ENCODE results near the gene SFXN3.

The SFXN3 gene

DNA sequence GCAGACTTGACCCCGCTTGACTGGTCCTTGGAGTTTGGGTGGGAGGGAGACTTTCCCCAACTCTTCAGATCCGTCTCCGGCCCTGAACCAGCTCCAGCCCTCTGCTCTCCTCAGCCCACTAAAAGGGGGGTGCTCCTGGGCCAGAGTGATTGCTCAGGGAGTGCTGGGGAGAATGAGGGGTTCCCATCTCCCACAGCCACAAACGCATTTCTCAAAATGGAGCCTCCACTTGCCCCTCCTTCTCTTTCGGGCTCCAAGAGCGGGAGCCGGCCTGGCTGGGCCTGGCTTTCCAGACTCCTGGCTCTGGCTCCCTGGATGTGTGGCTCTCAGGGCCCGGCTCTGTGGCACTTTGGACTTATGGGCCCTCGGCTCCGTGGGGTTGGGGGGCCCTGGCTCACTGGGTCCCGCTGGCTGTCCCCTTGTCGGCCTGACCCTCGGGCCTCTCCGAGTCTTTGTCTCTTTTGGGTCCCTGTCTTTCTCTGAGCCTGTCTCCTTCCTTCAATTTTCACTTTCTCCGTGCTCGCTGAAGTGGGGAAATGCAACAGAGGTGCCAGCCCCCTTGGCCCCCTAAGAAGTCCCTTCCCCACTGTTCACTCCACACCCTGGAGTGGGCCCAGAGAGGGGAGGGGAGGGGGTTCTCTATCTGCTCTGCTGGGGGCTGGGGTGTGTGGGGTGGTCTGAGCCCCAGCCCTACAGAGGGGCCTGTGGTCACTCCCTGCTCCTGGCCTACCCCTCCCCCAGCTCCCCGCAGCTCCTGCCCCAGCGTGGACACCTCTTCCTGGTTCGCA is 30.7 kb upstream of the SFXN3 start:
- peak; percentile 59 for DNase-seq (ENCODE audit: low spot score)

DNA sequence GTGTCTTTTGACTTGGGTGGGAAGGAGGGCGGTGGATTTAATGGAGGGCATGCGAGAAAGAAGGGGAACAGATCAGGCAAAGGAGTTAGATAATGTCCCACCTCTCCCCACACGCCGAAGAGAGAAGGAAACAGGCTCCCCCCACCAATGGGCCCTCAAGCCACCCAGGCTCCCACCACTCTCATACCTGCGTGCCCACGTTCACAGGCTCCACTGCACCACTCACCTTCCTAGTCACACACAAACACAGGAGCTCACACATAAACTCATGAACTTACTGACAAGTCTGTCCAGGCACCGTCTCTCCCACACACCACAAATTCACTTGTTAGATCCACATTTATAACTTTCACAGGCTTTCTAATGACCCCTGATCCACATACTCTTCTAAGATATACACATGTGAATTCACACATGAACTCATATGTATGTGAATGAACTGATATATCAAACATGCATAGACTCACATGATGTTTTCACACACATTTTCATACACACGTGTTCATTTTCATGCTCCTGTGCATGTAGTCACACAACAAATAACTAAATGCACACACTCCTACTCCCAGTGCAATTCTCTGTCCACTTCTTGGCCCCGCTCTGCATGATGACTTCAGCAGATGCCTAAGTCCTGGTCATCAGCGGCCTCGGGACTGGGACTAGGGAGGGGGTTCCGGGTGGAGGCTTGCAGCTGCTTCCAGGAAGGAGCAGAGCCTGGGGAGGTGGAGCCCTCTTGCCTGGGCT is 29.9 kb upstream of the SFXN3 start:
- peak; percentile 96 for DNase-seq (ENCODE audit: low spot score)

DNA sequence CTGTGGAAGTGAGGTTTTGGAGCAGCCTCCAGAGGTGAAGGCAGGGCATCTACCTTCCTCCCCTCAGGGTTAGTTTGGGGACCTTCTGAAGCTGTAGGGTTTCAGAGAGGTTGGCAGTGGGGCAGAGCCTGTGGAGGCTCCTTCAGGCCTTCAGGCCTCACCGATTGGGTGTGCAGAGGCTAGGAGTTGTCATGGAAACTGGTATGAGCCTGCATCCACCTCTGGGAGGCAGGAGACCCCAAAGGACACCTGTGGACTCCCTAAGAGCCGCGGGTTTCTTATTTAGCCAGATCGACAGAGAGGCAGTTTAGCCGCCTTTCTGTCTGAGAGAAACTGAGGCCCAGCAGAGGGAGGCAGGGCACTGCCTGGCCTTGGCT is 29.4 kb upstream of the SFXN3 start:
- DNase-seq (ENCODE audit: low spot score): no peak

DNA sequence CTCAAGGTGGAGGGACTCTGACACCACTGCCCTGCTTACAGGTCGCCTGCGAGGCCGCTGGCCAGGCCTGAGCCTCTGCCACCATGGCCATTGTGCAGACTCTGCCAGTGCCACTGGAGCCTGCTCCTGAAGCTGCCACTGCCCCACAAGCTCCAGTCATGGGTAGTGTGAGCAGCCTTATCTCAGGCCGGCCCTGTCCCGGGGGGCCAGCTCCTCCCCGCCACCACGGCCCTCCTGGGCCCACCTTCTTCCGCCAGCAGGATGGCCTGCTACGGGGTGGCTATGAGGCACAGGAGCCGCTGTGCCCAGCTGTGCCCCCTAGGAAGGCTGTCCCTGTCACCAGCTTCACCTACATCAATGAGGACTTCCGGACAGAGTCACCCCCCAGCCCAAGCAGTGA is 28.6 kb upstream of the SFXN3 start:
- no peak for DNase-seq (ENCODE audit: low spot score)

DNA sequence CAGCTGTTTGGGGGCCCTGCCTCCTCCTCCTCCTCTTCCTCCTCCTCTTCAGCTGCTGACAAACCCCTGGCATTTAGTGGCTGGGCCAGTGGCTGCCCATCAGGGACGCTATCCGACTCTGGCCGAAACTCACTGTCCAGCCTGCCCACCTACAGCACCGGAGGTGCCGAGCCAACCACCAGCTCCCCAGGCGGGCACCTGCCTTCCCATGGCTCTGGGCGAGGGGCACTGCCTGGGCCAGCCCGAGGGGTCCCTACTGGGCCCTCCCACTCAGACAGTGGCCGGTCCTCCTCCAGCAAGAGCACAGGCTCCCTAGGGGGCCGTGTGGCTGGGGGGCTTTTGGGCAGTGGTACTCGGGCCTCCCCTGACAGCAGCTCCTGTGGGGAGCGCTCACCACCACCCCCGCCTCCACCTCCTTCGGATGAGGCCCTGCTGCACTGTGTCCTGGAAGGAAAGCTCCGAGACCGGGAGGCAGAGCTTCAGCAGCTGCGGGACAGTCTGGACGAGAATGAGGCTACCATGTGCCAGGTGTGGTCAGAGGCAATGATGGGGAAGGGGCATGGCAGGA is 27.3 kb upstream of the SFXN3 start:
- DNase-seq (ENCODE audit: low spot score): no peak

DNA sequence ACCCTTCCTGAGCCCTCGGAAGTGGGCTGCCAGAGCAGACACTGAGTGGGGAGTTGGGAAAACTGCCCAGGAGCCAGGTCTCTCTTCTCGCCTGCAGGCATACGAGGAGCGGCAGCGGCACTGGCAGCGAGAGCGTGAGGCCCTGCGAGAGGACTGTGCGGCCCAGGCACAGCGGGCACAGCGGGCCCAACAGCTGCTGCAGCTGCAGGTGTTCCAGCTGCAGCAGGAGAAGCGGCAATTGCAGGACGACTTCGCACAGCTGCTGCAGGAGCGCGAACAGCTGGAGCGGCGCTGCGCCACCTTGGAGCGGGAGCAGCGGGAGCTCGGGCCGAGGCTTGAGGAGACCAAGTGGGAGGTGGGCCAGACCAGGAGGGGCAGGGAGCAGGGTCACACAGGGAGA is 25.7 kb upstream of the SFXN3 start:
- no peak for DNase-seq (ENCODE audit: low spot score)

DNA sequence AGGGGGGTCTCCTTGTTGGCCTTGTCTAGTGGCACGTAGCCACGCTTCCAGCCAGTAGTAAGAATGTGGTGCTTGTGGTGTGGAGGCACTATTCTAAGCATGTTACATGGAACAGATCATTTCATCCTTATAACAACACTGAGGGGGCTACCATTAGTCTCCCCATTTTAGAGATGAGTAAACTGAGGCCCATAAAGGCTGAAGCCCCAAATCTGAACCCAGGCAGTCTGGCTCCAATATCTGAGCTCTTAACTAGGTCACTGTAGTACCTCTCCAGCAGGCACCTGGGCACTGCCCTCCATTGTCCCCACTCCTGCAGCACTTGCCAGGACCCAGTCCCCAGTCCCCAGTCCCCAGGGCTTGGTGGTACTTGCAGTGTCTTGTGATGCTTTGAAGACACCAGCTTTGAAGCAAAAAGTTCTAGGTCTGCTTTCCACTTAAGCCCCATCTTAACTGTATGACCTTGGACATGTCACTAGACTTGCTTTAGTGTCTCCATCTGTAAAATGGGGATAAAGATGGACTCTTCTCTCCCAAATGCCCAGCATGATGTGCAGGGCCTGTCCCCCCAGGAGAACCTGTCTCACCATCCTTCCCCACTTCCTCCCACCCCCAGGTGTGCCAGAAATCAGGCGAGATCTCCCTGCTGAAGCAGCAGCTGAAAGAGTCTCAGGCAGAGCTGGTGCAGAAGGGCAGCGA is 25.0 kb upstream of the SFXN3 start:
- no peak for DNase-seq (ENCODE audit: low spot score)

DNA sequence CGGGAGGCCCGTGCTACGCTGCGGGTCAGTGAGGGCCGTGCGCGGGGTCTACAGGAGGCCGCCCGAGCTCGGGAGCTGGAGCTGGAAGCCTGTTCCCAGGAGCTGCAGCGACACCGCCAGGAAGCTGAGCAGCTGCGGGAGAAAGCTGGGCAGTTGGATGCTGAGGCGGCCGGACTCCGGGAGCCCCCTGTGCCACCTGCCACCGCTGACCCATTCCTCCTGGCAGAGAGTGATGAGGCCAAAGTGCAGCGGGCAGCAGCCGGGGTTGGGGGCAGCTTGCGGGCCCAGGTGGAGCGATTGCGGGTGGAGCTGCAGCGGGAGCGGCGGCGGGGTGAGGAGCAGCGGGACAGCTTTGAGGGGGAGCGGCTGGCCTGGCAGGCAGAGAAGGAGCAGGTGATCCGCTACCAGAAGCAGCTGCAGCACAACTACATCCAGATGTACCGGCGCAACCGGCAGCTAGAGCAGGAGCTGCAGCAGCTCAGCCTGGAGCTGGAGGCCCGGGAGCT is 24.4 kb upstream of the SFXN3 start:
- DNase-seq (ENCODE audit: low spot score): no peak

DNA sequence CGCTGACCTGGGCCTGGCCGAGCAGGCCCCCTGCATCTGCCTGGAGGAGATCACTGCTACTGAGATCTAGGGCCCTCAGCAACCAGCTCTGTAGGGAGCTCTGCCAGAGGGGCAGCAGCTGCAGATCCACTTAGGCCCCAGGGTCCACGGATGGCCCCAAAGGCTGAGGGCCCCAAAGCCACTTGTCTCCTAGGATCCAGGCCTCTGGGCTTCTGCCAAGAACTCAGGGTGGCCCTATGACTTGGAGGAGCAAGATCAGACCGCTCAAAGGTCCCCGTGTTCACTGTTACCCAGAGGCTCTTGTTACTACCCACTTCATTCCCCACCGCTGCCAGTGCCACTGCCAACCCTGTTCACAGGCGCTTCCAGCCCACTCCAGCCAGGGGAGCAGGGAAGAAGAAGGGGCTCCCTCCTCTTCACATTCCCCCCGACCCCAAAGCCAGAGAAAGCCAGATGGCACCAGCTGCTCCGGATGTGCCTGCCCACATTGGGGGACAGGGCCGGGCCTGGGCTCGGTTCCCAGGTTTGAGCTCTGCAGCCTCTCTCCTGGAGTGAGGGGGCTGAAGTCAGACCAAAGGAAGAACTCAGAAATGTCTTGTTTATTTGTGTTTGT is 23.8 kb upstream of the SFXN3 start:
- no peak for DNase-seq (ENCODE audit: low spot score)

DNA sequence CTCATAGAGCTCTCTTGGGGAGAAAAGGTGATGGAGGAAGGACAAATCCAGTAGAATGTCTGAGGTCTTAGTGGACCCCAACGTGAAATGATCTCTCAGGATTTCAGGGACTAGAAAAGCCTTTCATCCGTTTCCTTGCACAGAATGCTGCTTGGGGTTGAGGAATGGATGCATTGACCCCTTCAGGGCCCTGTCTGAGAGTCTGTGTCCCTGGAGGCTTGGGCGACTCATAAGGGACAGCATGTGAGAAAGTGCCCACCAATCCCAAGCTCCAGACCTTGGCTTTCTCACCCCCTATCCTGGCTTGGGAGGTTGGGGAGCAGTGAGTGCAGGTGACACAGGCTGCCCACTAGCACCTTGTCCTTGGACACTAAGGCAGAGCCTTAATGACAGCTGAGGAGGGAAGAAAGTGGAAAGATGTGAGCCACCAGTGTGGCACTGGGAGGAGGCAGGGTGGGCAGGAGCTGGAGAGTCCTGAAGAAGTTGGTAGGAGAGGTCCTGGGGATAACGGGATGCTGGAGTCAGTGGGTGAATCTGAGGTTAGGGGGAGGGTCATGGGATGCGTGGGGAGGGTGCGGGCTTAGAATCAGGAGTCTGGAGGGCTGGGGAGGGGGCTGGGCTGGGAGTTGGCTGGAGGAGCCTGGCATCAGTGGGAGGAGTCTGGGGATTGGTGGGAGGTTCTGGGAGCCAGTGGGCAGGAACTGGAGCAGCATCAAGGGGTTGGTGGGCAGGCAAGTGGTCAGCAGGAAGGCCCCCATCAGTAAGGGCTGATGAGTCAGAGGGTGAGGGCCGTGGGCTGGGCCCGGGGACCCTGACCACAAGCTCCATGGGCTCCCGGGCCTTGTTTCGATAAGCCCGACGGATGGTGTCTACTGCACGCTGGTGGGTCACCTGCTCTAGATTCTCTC is 22.9 kb upstream of the SFXN3 start:
- DNase-seq (ENCODE audit: low spot score): no peak

DNA sequence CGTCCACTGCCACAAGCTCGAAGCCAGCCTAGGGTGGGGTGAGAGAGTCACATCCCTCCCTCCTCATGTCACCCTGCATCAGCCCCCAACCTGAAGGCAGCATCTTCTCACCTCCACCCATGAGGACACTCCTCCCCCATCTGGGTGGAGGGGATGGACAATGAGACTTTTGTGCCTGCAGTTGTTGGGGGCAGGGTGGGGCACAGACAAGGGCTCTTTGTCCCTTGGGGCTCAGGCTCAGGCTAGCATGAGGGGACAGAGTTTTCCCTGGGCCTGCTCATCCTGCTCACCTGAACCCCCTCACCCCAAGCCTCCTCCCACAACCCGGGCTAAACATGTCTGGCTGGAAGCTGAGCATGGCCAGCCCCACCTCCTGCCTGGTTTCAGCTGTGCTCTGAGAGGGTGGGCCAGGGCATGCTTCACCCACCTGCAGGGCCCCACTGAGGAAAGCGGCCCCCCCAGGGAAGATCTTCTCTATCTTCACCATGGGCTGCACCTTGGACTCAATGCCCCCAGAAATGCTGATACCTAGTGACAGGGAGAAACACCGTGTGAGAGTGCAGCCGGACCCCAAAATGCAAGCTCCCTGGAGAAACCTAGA is 22.1 kb upstream of the SFXN3 start:
- no peak for DNase-seq (ENCODE audit: low spot score)

DNA sequence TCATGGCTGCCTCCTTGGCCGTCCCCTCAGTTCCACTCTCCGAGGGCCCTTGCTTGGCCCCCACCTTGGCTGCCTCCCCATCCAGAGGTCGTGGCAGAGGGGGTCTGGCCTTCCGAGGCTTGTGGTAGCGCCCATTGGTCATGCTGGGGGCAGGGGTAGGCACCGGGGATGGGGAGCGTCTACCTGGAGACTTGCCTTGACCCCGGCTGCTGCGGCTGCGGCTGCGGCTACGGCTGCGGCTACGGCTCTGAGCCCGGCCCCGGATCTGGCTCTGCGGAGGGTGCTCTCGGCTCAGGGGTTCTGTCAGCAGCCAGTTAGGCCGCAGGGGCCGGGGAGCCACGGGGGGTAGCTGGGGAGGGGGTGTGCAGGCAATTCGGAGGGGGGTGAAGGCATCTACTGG is 20.7 kb upstream of the SFXN3 start:
- DNase-seq (ENCODE audit: low spot score): no peak

DNA sequence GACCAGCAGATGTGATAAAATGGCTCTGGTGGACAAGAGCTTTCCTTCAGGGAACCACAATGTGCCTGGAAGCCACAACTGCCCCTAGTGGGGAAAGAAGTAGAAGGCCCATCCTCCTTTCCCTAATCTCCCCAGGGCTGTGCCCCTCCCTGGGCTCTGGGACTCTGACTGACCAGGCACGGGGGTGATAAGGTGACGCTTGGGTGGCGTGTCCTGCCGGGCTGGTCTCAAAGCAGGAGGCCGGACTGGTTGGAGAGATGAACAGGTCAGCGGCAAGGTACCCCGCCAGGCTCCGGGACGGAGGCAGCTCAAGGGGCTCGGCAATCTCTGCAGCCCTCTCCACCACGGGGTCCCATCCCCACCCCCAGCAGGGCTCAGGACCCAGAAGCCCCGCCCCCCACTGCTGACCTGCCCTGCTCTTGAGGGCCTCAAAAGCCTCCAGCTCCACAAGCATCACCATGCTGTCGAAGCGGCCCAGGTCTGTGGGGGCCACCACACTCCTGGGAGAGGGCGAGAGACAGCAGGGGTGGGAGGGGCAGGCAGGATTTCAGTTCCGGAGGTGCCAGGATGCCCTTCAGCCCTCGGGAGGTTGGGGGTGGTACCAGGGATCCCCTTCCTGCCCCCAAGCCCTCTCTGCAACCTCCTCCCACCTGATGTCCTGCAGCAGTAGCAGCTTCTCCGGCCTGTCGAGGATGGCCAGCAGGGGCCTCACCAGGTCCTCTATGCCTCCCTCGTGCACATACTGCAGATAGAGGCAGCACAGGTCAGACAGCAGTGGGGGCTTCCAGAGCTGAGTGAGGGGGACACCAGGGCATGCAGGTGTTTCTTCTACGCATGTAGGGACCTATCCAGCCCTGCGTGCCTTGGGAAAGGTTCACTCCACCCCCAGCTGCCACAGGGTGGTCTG is 19.3 kb upstream of the SFXN3 start:
- no peak for DNase-seq (ENCODE audit: low spot score)

DNA sequence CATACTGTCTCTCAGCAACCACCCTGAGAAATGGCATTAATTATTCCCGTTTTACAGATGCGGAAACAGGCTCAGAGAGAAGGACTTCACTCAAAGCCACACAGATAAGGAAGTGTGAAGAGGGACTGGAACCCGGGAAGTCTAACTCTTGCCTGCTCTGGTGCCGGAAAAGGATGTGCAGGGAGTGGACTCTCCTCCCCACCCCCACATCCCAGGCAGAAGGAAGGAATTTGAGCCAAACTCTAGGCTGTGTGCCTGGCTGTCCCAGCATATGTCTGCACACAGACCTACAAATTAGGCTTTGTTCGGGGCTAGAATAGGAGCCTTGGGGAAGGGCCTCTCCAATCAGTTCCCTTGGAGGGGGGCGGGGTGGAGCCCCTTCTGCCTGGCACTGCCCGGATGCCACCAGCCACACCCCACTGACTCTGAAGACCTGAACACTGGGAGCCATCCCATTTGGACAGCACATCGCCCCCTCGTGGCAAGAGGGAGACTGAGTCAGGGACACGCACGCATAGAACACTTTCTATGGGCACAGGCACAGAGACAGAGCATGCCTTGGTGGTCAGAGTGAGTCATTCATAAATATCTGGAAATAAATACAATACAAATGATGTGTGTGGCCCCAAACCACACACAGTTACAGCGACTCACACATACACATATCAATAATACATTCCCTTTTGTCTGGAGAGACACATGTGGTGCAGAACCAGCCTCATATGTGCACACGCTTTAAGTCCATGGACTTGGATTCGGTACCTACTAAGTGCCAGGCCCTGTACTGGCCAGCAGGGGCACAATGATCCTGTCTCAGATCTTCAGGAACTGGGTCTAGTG is 18.3 kb upstream of the SFXN3 start:
- DNase-seq (ENCODE audit: low spot score): peak; percentile 95

DNA sequence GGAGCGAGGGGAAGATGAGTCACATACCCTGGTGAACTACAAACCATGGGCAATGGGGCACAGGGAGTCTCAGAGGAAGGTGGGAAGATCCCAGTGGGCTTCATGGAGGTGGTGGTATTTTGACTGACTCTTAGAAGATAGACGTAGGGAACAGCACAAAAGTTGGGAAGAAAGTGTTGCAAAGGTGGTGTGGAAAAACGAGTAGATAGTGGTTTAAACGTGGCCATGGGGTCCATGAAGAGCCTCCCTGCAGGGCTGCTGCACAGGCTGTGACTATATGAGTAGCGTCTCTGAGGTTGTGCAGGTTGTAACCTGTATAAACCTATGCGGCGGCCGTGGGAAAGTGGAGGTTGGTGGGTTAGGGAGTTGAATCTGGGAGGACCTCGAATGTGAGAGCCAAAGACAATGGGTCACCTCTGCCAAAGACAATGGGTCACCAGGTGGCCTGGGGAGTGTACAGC is 17.6 kb upstream of the SFXN3 start:
- no peak for DNase-seq (ENCODE audit: low spot score)

DNA sequence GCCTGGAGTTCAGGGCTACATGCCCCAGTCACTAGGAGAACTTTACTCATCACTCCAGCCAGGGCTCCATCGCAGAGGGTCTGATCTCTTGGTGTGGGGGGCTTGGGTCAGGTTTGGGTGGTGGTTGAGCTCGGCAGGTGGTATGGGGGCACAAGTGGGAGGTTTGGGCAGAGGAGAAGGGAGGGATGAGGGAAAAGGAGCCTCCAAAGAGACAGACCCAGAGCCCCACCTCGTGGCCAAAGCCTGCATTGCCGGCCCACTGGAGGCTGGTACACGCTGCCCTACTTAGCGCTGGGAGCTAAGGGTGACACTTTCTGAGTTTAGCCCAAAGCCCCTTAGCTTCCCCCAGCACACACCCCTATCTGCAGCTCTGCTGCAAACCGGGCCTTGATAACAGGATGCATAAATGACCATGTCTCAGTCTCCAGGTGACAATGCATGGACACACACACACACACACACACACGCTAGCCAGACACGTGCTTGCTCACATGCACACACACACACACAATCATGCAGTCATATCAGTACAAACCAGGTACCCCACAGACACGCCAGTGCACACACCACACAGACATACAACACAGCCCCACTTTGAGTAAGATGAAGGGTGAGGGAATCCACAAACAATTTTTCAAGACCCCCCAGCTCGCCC is 16.7 kb upstream of the SFXN3 start:
- peak; percentile 77 for DNase-seq (ENCODE audit: low spot score)

DNA sequence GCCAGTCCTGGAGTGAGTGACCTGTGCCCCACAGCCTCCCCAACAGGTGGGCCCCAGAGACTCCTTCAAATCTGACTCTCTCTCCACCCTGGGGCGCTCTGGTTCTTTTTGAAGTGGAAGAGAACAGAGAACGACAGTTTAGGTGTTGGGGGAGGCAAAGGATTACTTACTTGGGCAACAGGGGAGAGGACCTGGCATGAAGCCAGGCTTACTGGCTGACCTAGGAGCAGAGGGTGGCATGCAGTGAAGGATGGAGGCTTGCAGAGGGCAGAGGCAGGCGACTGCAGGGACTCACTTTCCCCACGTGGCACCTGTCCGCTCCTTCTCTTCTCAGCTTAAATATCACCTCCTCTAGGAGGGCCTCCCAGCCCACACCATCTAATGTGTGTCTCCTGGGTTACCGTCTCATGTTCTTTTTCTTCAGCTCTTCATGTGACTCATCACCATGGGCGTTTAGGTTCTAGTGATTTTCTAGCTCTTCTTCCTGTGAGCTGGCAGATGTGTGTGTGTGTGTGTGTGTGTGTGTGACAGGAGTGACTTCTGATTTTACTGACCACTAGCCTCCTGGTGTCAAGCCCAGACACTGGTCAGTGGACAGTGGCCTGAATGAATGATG is 16.0 kb upstream of the SFXN3 start:
- peak; percentile 94 for DNase-seq (ENCODE audit: low spot score)

DNA sequence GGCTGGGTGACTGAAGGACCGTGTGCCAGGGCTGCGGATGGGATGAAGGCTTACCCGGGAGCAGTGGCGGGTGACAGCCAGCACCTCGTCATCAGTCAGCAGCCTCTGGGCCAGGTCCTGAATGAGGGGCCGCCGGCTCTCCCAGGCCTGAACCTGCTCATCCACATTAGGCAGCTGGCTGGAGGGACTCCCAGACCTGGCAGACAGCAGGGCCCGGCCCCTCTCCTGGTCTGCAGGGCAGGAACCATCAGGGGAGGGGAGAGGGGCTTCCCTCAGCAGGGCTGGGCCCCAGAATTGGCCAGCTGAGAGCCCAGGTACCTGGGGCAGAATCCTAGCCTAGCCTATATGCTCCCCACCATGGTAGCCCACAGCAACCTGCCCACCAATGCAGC is 15.5 kb upstream of the SFXN3 start:
- DNase-seq (ENCODE audit: low spot score): no peak

All from hepatic stellate cell (primary cell).